Measurements from ENCODE around the gene TULP1. TPM values are rescaled to one million over a fixed set of nuclear protein-coding genes. Genes with fewer than 3 reads are reported as not detected.

TULP1 gene
- total RNA-seq, 1 experiment from 2014 or later, result not detected

- no peaks in the 10 kb centered on the region for H3K79me2 ChIP-seq (ENCODE audit: insufficient read depth, low read length)
- no peaks in the 10 kb centered on the region for H4K20me1 ChIP-seq (ENCODE audit: insufficient read depth)
- intact Hi-C loops (cut with micrococcal nuclease), result no loop called here
- no peak overlapping the region for H3K4me2 ChIP-seq (ENCODE audit: low read length)
- RAD21 ChIA-PET (ENCODE audit: low non-redundant PET in 1 of 2, low total read pairs in 2 of 2, uncharacterized antibody in 2 of 2, unreplicated experiment in 2 of 2), result no interaction called here
- TF ChIP-seq, protein P1, sequence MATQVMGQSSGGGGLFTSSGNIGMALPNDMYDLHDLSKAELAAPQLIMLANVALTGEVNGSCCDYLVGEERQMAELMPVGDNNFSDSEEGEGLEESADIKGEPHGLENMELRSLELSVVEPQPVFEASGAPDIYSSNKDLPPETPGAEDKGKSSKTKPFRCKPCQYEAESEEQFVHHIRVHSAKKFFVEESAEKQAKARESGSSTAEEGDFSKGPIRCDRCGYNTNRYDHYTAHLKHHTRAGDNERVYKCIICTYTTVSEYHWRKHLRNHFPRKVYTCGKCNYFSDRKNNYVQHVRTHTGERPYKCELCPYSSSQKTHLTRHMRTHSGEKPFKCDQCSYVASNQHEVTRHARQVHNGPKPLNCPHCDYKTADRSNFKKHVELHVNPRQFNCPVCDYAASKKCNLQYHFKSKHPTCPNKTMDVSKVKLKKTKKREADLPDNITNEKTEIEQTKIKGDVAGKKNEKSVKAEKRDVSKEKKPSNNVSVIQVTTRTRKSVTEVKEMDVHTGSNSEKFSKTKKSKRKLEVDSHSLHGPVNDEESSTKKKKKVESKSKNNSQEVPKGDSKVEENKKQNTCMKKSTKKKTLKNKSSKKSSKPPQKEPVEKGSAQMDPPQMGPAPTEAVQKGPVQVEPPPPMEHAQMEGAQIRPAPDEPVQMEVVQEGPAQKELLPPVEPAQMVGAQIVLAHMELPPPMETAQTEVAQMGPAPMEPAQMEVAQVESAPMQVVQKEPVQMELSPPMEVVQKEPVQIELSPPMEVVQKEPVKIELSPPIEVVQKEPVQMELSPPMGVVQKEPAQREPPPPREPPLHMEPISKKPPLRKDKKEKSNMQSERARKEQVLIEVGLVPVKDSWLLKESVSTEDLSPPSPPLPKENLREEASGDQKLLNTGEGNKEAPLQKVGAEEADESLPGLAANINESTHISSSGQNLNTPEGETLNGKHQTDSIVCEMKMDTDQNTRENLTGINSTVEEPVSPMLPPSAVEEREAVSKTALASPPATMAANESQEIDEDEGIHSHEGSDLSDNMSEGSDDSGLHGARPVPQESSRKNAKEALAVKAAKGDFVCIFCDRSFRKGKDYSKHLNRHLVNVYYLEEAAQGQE (IDR thresholded peaks at IDR 0.05; ENCODE audit: low read depth), result no peak
- TF ChIP-seq ZNF274 (IDR thresholded peaks at IDR 0.05; ENCODE audit: low read depth, low read length) (no peak), CBX3 (IDR thresholded peaks at IDR 0.05; ENCODE audit: low read depth) (no peak), TCF7L2 (IDR thresholded peaks at IDR 0.05; ENCODE audit: borderline replicate concordance, extremely low read depth, insufficient read depth, insufficient read length) (no peak), MAX (IDR thresholded peaks at IDR 0.05) (no peak), SP1 (IDR thresholded peaks at IDR 0.05; ENCODE audit: low read depth) (no peak), POLR2A (IDR thresholded peaks at IDR 0.05; ENCODE audit: borderline replicate concordance, extremely low read depth, insufficient read depth, insufficient read length) (no peak), SRF (IDR thresholded peaks at IDR 0.05; ENCODE audit: low read depth) (no peak), YY1 (IDR thresholded peaks at IDR 0.05; ENCODE audit: extremely low read depth, insufficient replicate concordance, low read depth, low read length) (no peak), ZBTB33 (IDR thresholded peaks at IDR 0.05; ENCODE audit: extremely low read depth, insufficient replicate concordance, low read length) (no peak), ZFX (IDR thresholded peaks at IDR 0.05) (no peak), EGR1 (IDR thresholded peaks at IDR 0.05; ENCODE audit: low read depth) (no peak), FOSL1 (IDR thresholded peaks at IDR 0.05; ENCODE audit: low read depth) (no peak), SIN3A (IDR thresholded peaks at IDR 0.05; ENCODE audit: low read depth) (no peak), EZH2phosphoT487 (IDR thresholded peaks at IDR 0.05; ENCODE audit: borderline replicate concordance) (no peak), CEBPB (IDR thresholded peaks at IDR 0.05; ENCODE audit: low read depth) (no peak), ELF1 (IDR thresholded peaks at IDR 0.05; ENCODE audit: borderline replicate concordance, low read depth) (no peak)
- TF ChIP-seq, protein P2, sequence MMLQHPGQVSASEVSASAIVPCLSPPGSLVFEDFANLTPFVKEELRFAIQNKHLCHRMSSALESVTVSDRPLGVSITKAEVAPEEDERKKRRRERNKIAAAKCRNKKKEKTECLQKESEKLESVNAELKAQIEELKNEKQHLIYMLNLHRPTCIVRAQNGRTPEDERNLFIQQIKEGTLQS (IDR thresholded peaks at IDR 0.05), result no peak
- TF ChIP-seq, protein P3, sequence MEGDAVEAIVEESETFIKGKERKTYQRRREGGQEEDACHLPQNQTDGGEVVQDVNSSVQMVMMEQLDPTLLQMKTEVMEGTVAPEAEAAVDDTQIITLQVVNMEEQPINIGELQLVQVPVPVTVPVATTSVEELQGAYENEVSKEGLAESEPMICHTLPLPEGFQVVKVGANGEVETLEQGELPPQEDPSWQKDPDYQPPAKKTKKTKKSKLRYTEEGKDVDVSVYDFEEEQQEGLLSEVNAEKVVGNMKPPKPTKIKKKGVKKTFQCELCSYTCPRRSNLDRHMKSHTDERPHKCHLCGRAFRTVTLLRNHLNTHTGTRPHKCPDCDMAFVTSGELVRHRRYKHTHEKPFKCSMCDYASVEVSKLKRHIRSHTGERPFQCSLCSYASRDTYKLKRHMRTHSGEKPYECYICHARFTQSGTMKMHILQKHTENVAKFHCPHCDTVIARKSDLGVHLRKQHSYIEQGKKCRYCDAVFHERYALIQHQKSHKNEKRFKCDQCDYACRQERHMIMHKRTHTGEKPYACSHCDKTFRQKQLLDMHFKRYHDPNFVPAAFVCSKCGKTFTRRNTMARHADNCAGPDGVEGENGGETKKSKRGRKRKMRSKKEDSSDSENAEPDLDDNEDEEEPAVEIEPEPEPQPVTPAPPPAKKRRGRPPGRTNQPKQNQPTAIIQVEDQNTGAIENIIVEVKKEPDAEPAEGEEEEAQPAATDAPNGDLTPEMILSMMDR (IDR thresholded peaks at IDR 0.05 in 2 of 3, conservative IDR thresholded peaks at IDR 0.05 in 1 of 3; ENCODE audit: borderline replicate concordance in 1 of 3, insufficient read depth in 1 of 3, low read depth in 2 of 3, low read length in 2 of 3), result no peak
- no peak overlapping the region for H3K9ac ChIP-seq (ENCODE audit: low read length)
- POLR2A ChIA-PET, result no interaction called here
- ATAC-seq (no peak), DNase-seq (ENCODE audit: low read depth, low spot score) (no peak)
- CTCF ChIA-PET, result interaction anchor here (1.0 to 3.2 kb wide), 2 partner anchors 9 to 20 kb away, joined by 3 to 20 read pairs; no protein-coding TSS in a partner anchor
- no peaks in the 10 kb centered on the region for H3K36me3 ChIP-seq (ENCODE audit: control insufficient read depth in 1 of 2, insufficient read depth in 2 of 2, low read length in 2 of 2)
- H3K4me1 ChIP-seq (ENCODE audit: control insufficient read depth in 1 of 2, insufficient read depth in 2 of 2, low read length in 2 of 2), result no peaks in the 10 kb centered on the region
- H2AFZ ChIP-seq (ENCODE audit: low read depth, low read length, poor library complexity, severe bottlenecking), result no peak overlapping the region
- BruUV-seq (replicated peaks), result no TSS peak
- no peak overlapping the region for H3K27ac ChIP-seq (ENCODE audit: low read depth, low read length)
- no peaks in the 10 kb centered on the region for H3K9me3 ChIP-seq (ENCODE audit: control insufficient read depth in 1 of 2, insufficient read depth in 1 of 2, low read depth in 1 of 2, low read length in 2 of 2)
- H3K27me3 ChIP-seq (ENCODE audit: insufficient read depth, low read length), result no peaks in the 10 kb centered on the region
- H3K9me2 ChIP-seq (ENCODE audit: insufficient read depth), result no peaks in the 10 kb centered on the region
- no peak overlapping the region for H3K4me3 ChIP-seq (replicated peaks in 1 of 2; ENCODE audit: low read depth in 1 of 2, low read length in 2 of 2)
Measured at GRCh38 chr6:35532126-35532525, 19.4 kb upstream of the TULP1 start.

Measured in HCT116 (cell line).